MM.1S (cell line): Measurements from ENCODE around the gene PPP6R3.

Source experiments
- CTCF ChIP-seq: fragments of 300-600 bp; sonication (generic); IDR thresholded peaks from 2 replicates; pipeline ENCODE4 v1.5.1; 2016; ENCODE audit warnings: antibody characterized with exemption, low read length, mixed read lengths
- EZH2 ChIP-seq: fragments of 300-600 bp; sonication (generic); optimal IDR thresholded peaks from 2 replicates; pipeline ENCODE3; 2017; ENCODE audit warnings: low read depth, mild to moderate bottlenecking, antibody characterized with exemption, low read length, mixed read lengths
- EZH2phosphoT487 ChIP-seq: fragments of 300-600 bp; sonication (generic); IDR thresholded peaks from 2 replicates; pipeline ENCODE4 v1.6.1; 2018; ENCODE audit warnings: antibody characterized with exemption, low read length

GRCh38 chr11:68424101-68424632 lies 36.4 kb upstream of the PPP6R3 start:
- TF ChIP-seq EZH2: no peak
- no peak for TF ChIP-seq CTCF
- TF ChIP-seq EZH2phosphoT487: no peak
